Measurements from ENCODE around the gene FMN1.

- TF ChIP-seq CTCF (IDR thresholded peaks at IDR 0.05) (no peak), CREM (CRISPR knock-in tag; IDR thresholded peaks at IDR 0.05) (no peak), ATF1 (CRISPR knock-in tag; IDR thresholded peaks at IDR 0.05) (no peak), NR3C1 (CRISPR knock-in tag; conservative IDR thresholded peaks at IDR 0.05; ENCODE audit: low read depth) (no peak), ZNF263 (CRISPR knock-in tag; IDR thresholded peaks at IDR 0.05; ENCODE audit: low read depth) (no peak), KAT7 (CRISPR knock-in tag; IDR thresholded peaks at IDR 0.05; ENCODE audit: borderline replicate concordance) (no peak), MYBL2 (CRISPR knock-in tag; IDR thresholded peaks at IDR 0.05) (no peak)
- TF ChIP-seq, protein P1, sequence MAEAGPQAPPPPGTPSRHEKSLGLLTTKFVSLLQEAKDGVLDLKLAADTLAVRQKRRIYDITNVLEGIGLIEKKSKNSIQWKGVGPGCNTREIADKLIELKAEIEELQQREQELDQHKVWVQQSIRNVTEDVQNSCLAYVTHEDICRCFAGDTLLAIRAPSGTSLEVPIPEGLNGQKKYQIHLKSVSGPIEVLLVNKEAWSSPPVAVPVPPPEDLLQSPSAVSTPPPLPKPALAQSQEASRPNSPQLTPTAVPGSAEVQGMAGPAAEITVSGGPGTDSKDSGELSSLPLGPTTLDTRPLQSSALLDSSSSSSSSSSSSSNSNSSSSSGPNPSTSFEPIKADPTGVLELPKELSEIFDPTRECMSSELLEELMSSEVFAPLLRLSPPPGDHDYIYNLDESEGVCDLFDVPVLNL (CRISPR knock-in tag; IDR thresholded peaks at IDR 0.05; ENCODE audit: borderline replicate concordance, low read depth), result no peak
These were observed 109.9 kb downstream of the FMN1 start for GRCh38 chr15:33084661-33085060.
